K562 (cell line): ENCODE results near the gene CACNG8. TPM values are rescaled to one million over a fixed set of nuclear protein-coding genes. Genes with fewer than 3 reads are reported as not detected.

Experiments
- ATAC-seq: fragments of 200-7000 bp; cut with Tn5 transposase; 3 replicates; pipeline ENCODE4 v1.9.1; 2020; ENCODE audit warnings: moderate library complexity
- BruUV-seq: library from RNA; stranded (reverse); fragments of 400-500 nt; replicated peaks from 2 replicates; lab custom pipeline; 2021; lab: Mats Ljungman, UMichigan
- CTCF ChIA-PET: fragments of 300-600 bp; formaldehyde crosslinking; extraction: SDS; loops from one replicate; lab custom pipeline; 2021; ENCODE audit warnings: low intra/inter-chr PET ratio; lab: Yijun Ruan, JAX
- POLR2A ChIA-PET: fragments of 300-600, 350-650 bp; sonication (Branson Sonifier 250); formaldehyde crosslinking; extraction: SDS; loops from one replicate; lab custom pipeline; 2021; ENCODE audit warnings: antibody characterized with exemption, inconsistent platforms; lab: Yijun Ruan, JAX
- DNase-seq, 4 experiments: peaks; one replicate each; pipeline versions ENCODE4 v3.0.0 to v3.0.0-alpha.2; 2011 to 2018; ENCODE audit warnings: low spot score in 3 of 4, mixed read lengths in 3 of 4; ENCODE audit errors: extremely low read depth in 1 of 4
- FAIRE-seq: peaks from 2 replicates; lab custom pipeline; 2011; peaks lifted over from hg19 to GRCh38; lab: Jason Lieb, UNC
- H2AFZ ChIP-seq: 2 replicates; pipeline ENCODE4 v1.6.0; 2011; ENCODE audit warnings: low read depth, low read length, control low read depth, inconsistent platforms
- H3K27ac ChIP-seq: fragments of 200-600 bp; 3 replicates; pipeline ENCODE4 v1.8.0; 2011; ENCODE audit warnings: low read depth, mild to moderate bottlenecking, control low read depth, inconsistent platforms, low read length, moderate library complexity, mixed read lengths; ENCODE audit errors: extremely low read depth
- H3K27me3 ChIP-seq, 2 experiments: fragments of 300-600 bp in 1 of 2; 2 replicates in 1 of 2; 3 replicates in 1 of 2; pipeline versions ENCODE4 v1.6.0 to v1.8.0; 2011; ENCODE audit warnings: inconsistent platforms in 2 of 2, low read length in 2 of 2, mild to moderate bottlenecking in 1 of 2, mixed read lengths in 1 of 2, moderate library complexity in 1 of 2; ENCODE audit not compliant: control insufficient read depth in 2 of 2, insufficient read depth in 2 of 2
- H3K36me3 ChIP-seq: fragments of 300-600 bp; 3 replicates; pipeline ENCODE4 v1.8.0; 2011; ENCODE audit warnings: mild to moderate bottlenecking, low read length, inconsistent platforms; ENCODE audit not compliant: control insufficient read depth, insufficient read depth
- H3K4me1 ChIP-seq, 2 experiments: fragments of 200-600 bp in 1 of 2; replicated peaks in 1 of 2; 2 replicates in 1 of 2; 3 replicates in 1 of 2; pipeline versions ENCODE4 v1.5.1 to v1.8.0; 2011; ENCODE audit warnings: inconsistent platforms in 2 of 2, low read length in 2 of 2, mild to moderate bottlenecking in 1 of 2, mixed read lengths in 1 of 2, moderate library complexity in 1 of 2; ENCODE audit not compliant: control insufficient read depth in 2 of 2, insufficient read depth in 2 of 2
- H3K4me2 ChIP-seq: 2 replicates; pipeline ENCODE4 v1.6.1; 2011; ENCODE audit warnings: low read length, control low read depth, inconsistent platforms, mixed read lengths; ENCODE audit not compliant: insufficient read depth
- H3K4me3 ChIP-seq: fragments of 200-600 bp; sonication (generic), shearing (Covaris generic); 2 replicates; pipeline ENCODE4 v1.5.1; 2016; ENCODE audit warnings: control low read depth, inconsistent platforms
- H3K79me2 ChIP-seq: fragments of 200-600 bp; 3 replicates; pipeline ENCODE4 v1.8.0; 2011; ENCODE audit warnings: low read length, inconsistent platforms; ENCODE audit not compliant: control insufficient read depth, insufficient read depth
- H3K9ac ChIP-seq, 2 experiments: 2 replicates each; pipeline versions ENCODE4 v1.6.0 to v1.6.1; 2011; ENCODE audit warnings: low read depth in 2 of 2, low read length in 2 of 2, control low read depth in 1 of 2, inconsistent platforms in 1 of 2, mild to moderate bottlenecking in 1 of 2, mixed read lengths in 1 of 2; ENCODE audit not compliant: insufficient read depth in 1 of 2
- H3K9me1 ChIP-seq: one replicate; pipeline ENCODE4 v1.6.0; 2011; ENCODE audit warnings: inconsistent platforms, mild to moderate bottlenecking, low read length, moderate library complexity; ENCODE audit not compliant: control insufficient read depth, insufficient read depth
- H3K9me3 ChIP-seq: replicated peaks from 2 replicates; pipeline ENCODE4 v1.5.1; 2011; ENCODE audit warnings: low read depth, low read length, inconsistent platforms; ENCODE audit not compliant: control insufficient read depth, insufficient read depth
- H4K20me1 ChIP-seq: replicated peaks from 2 replicates; pipeline ENCODE4 v1.6.1; 2011; ENCODE audit warnings: low read length, inconsistent platforms, mixed read lengths; ENCODE audit not compliant: control insufficient read depth, insufficient read depth
- ZNF133 ChIP-seq: fragments of 250-450 bp; sonication (Bioruptor Pico); IDR thresholded peaks from 2 replicates; pipeline ENCODE4 v1.4.0; 2020; ENCODE audit warnings: mild to moderate bottlenecking
- ZNF282 ChIP-seq: sonication (generic); formaldehyde crosslinking; IDR thresholded peaks from 2 replicates; pipeline ENCODE4 v1.8.1; 2023; ENCODE audit warnings: missing genetic modification reagents
- ZNF507 ChIP-seq: conservative IDR thresholded peaks from 2 replicates; pipeline ENCODE4 v1.6.1; 2017; ENCODE audit warnings: missing genetic modification characterization, missing compliant biosample characterization
- WGBS: fragments of 100-300 bp; shearing (Covaris generic); methylation state at CpG from one replicate; pipeline ENCODE4 v1.1.6; 2016; ENCODE audit warnings: low coverage, mixed read lengths; ENCODE audit not compliant: insufficient coverage; ENCODE audit errors: missing lambda C conversion rate; 5-methylcytosine and 5-hydroxymethylcytosine counted together
- in situ Hi-C: fragments of 300-500 bp; cut with MboI; formaldehyde crosslinking; loops from 4 replicates; pipeline ENCODE4 v1.15.0; 2018; ENCODE audit warnings: inconsistent platforms, mixed read lengths
- intact Hi-C: fragments of 100-400 bp; cut with micrococcal nuclease; formaldehyde crosslinking; loops from 2 replicates; pipeline ENCODE4 v1.14.2; 2022
- polyA plus RNA-seq, 8 experiments: library from polyadenylated mRNA; depleted of rRNA in 4 of 8; stranded (reverse) in 5 of 8; unstranded in 3 of 8; fragments of >200 nt; fragmentation: Nextera tagmentation in 2 of 8; fragmentation: Illumina TruSeq in 1 of 8; extraction: Ambion mirVana in 2 of 8; extraction: Trizol in 1 of 8; gene quantifications; 2 replicates each; pipeline versions ENCODE4 v1.2.1 to v1.2.3, GENCODE V29; 2011 to 2014; ENCODE audit warnings: inconsistent platforms in 1 of 8, missing spikeins in 1 of 8
- total RNA-seq, 7 experiments: library from RNA; depleted of rRNA in 6 of 7; stranded (reverse); fragments of >200 nt in 6 of 7; fragmentation: Illumina TruSeq in 2 of 7; extraction: Trizol in 2 of 7; gene quantifications; 2 replicates each; pipeline versions ENCODE4 v1.2.1 to v1.2.3, GENCODE V29; 2011 to 2021; ENCODE audit warnings: low replicate concordance in 1 of 7
- TF ChIP-seq, protein P1 (sequence below): fragments of 150-350 bp; IDR thresholded peaks from 2 replicates; pipeline ENCODE4 v1.6.1; 2014; ENCODE audit warnings: low read depth, mild to moderate bottlenecking, low read length, borderline replicate concordance
- TF ChIP-seq, protein P2 (sequence below): sonication (generic); formaldehyde crosslinking; IDR thresholded peaks from 2 replicates; pipeline ENCODE4 v1.8.1; 2023; ENCODE audit warnings: mild to moderate bottlenecking, missing genetic modification reagents

Gene CACNG8
- total and polyA plus RNA-seq, 9 of the 15 experiments (the other 6 are each of a cell fraction or from before 2014, with no cell fraction given) = 0.02 to 0.05 TPM; not detected in 7

GRCh38 chr19:53981376-53981951 is 18.7 kb downstream of the CACNG8 start (continued):
- TF ChIP-seq ZNF282 (no peak), ZNF507 (tag) (no peak)
- TF ChIP-seq, protein P1, sequence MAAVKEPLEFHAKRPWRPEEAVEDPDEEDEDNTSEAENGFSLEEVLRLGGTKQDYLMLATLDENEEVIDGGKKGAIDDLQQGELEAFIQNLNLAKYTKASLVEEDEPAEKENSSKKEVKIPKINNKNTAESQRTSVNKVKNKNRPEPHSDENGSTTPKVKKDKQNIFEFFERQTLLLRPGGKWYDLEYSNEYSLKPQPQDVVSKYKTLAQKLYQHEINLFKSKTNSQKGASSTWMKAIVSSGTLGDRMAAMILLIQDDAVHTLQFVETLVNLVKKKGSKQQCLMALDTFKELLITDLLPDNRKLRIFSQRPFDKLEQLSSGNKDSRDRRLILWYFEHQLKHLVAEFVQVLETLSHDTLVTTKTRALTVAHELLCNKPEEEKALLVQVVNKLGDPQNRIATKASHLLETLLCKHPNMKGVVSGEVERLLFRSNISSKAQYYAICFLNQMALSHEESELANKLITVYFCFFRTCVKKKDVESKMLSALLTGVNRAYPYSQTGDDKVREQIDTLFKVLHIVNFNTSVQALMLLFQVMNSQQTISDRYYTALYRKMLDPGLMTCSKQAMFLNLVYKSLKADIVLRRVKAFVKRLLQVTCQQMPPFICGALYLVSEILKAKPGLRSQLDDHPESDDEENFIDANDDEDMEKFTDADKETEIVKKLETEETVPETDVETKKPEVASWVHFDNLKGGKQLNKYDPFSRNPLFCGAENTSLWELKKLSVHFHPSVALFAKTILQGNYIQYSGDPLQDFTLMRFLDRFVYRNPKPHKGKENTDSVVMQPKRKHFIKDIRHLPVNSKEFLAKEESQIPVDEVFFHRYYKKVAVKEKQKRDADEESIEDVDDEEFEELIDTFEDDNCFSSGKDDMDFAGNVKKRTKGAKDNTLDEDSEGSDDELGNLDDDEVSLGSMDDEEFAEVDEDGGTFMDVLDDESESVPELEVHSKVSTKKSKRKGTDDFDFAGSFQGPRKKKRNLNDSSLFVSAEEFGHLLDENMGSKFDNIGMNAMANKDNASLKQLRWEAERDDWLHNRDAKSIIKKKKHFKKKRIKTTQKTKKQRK = no peak

- no TSS peak for BruUV-seq
- WGBS = 100% methylated on average over 1 of the region's 62 CpGs
- no peaks in the 10 kb centered on the region for H3K9me3 ChIP-seq
- peaks cover 6 to 22% of the 10 kb centered on the region in 2 experiments; a peak in 4 of 5 replicates for H3K27me3 ChIP-seq
- no peaks in the 10 kb centered on the region for H3K36me3 ChIP-seq
- H3K4me1 ChIP-seq = peaks cover 2 to 24% of the 10 kb centered on the region in 2 experiments; a peak in 2 of 5 replicates
- no peaks in the 10 kb centered on the region; the same call in 1 of the 2 replicates for H4K20me1 ChIP-seq
- no peaks in the 10 kb centered on the region for H3K9me1 ChIP-seq
- H3K4me2 ChIP-seq = no peak overlapping the region
- in situ Hi-C loops (no loop called here), intact Hi-C loops (no loop called here)
- no peaks in the 10 kb centered on the region for H3K79me2 ChIP-seq
- no peak overlapping the region for H3K4me3 ChIP-seq
- no peak overlapping the region for H3K27ac ChIP-seq
- no peak for DNase-seq
- no peak for FAIRE-seq
- H2AFZ ChIP-seq = no peak overlapping the region
- no peak for ATAC-seq
- ChIA-PET CTCF (no interaction called here), POLR2A (no interaction called here)
- no peak overlapping the region for H3K9ac ChIP-seq
- TF ChIP-seq, protein P2, sequence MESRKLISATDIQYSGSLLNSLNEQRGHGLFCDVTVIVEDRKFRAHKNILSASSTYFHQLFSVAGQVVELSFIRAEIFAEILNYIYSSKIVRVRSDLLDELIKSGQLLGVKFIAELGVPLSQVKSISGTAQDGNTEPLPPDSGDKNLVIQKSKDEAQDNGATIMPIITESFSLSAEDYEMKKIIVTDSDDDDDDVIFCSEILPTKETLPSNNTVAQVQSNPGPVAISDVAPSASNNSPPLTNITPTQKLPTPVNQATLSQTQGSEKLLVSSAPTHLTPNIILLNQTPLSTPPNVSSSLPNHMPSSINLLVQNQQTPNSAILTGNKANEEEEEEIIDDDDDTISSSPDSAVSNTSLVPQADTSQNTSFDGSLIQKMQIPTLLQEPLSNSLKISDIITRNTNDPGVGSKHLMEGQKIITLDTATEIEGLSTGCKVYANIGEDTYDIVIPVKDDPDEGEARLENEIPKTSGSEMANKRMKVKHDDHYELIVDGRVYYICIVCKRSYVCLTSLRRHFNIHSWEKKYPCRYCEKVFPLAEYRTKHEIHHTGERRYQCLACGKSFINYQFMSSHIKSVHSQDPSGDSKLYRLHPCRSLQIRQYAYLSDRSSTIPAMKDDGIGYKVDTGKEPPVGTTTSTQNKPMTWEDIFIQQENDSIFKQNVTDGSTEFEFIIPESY (CRISPR knock-in tag) = 0 out of 2 replicates have a peak, but pooled peaks have one; percentile 12
- no peak for TF ChIP-seq ZNF133
These were observed 19.3 kb downstream of the CACNG8 start for GRCh38 chr19:53982001-53982451.
